IMR-90 (cell line): ENCODE measurements around the gene ZNF574. TPM values are rescaled to one million over a fixed set of nuclear protein-coding genes. Genes with fewer than 3 reads are reported as not detected.

Experiments used
- ATAC-seq: fragments of 200-7000 bp; cut with Tn5 transposase; 2 replicates; pipeline ENCODE4 v1.9.1; 2020; ENCODE audit warnings: low read depth, mild to moderate bottlenecking, moderate library complexity
- BruUV-seq: library from RNA; stranded (reverse); fragments of 400-500 nt; replicated peaks from 2 replicates; lab custom pipeline; 2021; lab: Mats Ljungman, UMichigan
- CTCF ChIA-PET: fragments of 300-600 bp; formaldehyde crosslinking; extraction: SDS; loops from one replicate; lab custom pipeline; 2021; ENCODE audit warnings: antibody characterized with exemption; lab: Yijun Ruan, JAX
- POLR2A ChIA-PET: fragments of 300-600 bp; sonication (Branson Sonifier 250); formaldehyde crosslinking; loops from one replicate; lab custom pipeline; 2022; ENCODE audit warnings: antibody characterized with exemption; ENCODE audit not compliant: unreplicated experiment; lab: Charles Lee
- DNase-seq: peaks from one replicate; pipeline ENCODE4 v3.0.0; 2013
- H2AFZ ChIP-seq: replicated peaks from 2 replicates; pipeline ENCODE3; 2013; ENCODE audit warnings: low read length, mild to moderate bottlenecking; ENCODE audit not compliant: poor library complexity
- H2AK5ac ChIP-seq: 2 replicates; pipeline ENCODE4 v1.6.1; 2013; ENCODE audit warnings: low read depth, low read length, inconsistent platforms
- H2AK9ac ChIP-seq: replicated peaks from 2 replicates; pipeline ENCODE3; 2013; ENCODE audit warnings: mild to moderate bottlenecking, low read depth, low read length, moderate library complexity; ENCODE audit not compliant: poor library complexity
- H2BK120ac ChIP-seq: 2 replicates; pipeline ENCODE4 v1.6.1; 2013; ENCODE audit warnings: low read depth, low read length, inconsistent platforms
- H2BK15ac ChIP-seq: 3 replicates; pipeline ENCODE4 v1.6.1; 2013; ENCODE audit warnings: low read depth, low read length, inconsistent platforms
- H2BK20ac ChIP-seq: 2 replicates; pipeline ENCODE4 v1.6.1; 2013; ENCODE audit warnings: low read depth, mild to moderate bottlenecking, inconsistent platforms, low read length, moderate library complexity
- H2BK5ac ChIP-seq: 2 replicates; pipeline ENCODE4 v1.6.1; 2013; ENCODE audit warnings: mild to moderate bottlenecking, low read depth, low read length, inconsistent platforms; ENCODE audit not compliant: poor library complexity, severe bottlenecking
- H3K14ac ChIP-seq: replicated peaks from 2 replicates; pipeline ENCODE4 v1.6.1; 2013; ENCODE audit warnings: low read depth, low read length, inconsistent platforms
- H3K18ac ChIP-seq: 2 replicates; pipeline ENCODE4 v1.6.1; 2013; ENCODE audit warnings: low read depth, low read length, control low read depth
- H3K23ac ChIP-seq: 2 replicates; pipeline ENCODE4 v1.6.1; 2013; ENCODE audit warnings: low read depth, low read length, inconsistent platforms
- H3K27ac ChIP-seq: 2 replicates; pipeline ENCODE4 v1.5.1; 2013; ENCODE audit warnings: mild to moderate bottlenecking, control low read depth, low read length; ENCODE audit not compliant: insufficient read depth
- H3K27me3 ChIP-seq: 2 replicates; pipeline ENCODE4 v1.6.1; 2013; ENCODE audit warnings: low read length; ENCODE audit not compliant: control insufficient read depth, insufficient read depth
- H3K36me3 ChIP-seq: 2 replicates; pipeline ENCODE4 v1.6.1; 2013; ENCODE audit warnings: low read length, mixed read lengths; ENCODE audit not compliant: control insufficient read depth, insufficient read depth
- H3K4ac ChIP-seq: 2 replicates; pipeline ENCODE4 v1.6.1; 2013; ENCODE audit warnings: low read depth, low read length, inconsistent platforms
- H3K4me1 ChIP-seq: 2 replicates; pipeline ENCODE4 v1.6.1; 2013; ENCODE audit warnings: low read length, mixed read lengths; ENCODE audit not compliant: control insufficient read depth, insufficient read depth
- H3K4me2 ChIP-seq: 2 replicates; pipeline ENCODE4 v1.6.1; 2013; ENCODE audit warnings: low read depth, mild to moderate bottlenecking, control low read depth, low read length, moderate library complexity
- H3K4me3 ChIP-seq: 2 replicates; pipeline ENCODE4 v1.5.1; 2013; ENCODE audit warnings: low read depth, mild to moderate bottlenecking, control low read depth, low read length, moderate library complexity; ENCODE audit not compliant: insufficient read depth
- H3K56ac ChIP-seq: 2 replicates; pipeline ENCODE4 v1.6.1; 2013; ENCODE audit warnings: low read length, inconsistent platforms; ENCODE audit not compliant: insufficient read depth; ENCODE audit errors: extremely low read depth
- H3K79me1 ChIP-seq, 2 experiments: 2 replicates each; pipeline ENCODE4 v1.6.1; 2013; ENCODE audit warnings: low read length in 2 of 2, inconsistent platforms in 1 of 2, low read depth in 1 of 2
- H3K9ac ChIP-seq: 2 replicates; pipeline ENCODE4 v1.6.1; 2013; ENCODE audit warnings: low read depth, low read length, control low read depth
- H3K9me1 ChIP-seq: 2 replicates; pipeline ENCODE4 v1.6.1; 2013; ENCODE audit warnings: low read length, inconsistent platforms; ENCODE audit not compliant: insufficient read depth
- H3K9me3 ChIP-seq: 2 replicates; pipeline ENCODE4 v1.6.1; 2013; ENCODE audit warnings: low read length; ENCODE audit not compliant: control insufficient read depth, insufficient read depth
- H4K20me1 ChIP-seq: 2 replicates; pipeline ENCODE4 v1.6.1; 2013; ENCODE audit warnings: low read length, inconsistent platforms; ENCODE audit not compliant: insufficient read depth
- H4K5ac ChIP-seq: 2 replicates; pipeline ENCODE4 v1.6.1; 2013; ENCODE audit warnings: mild to moderate bottlenecking, low read depth, low read length, control low read depth
- H4K8ac ChIP-seq, 2 experiments: 2 replicates each; pipeline ENCODE4 v1.6.1; 2013; ENCODE audit warnings: low read depth in 2 of 2, low read length in 2 of 2, control low read depth in 1 of 2, inconsistent platforms in 1 of 2
- H4K91ac ChIP-seq: 2 replicates; pipeline ENCODE4 v1.6.1; 2013; ENCODE audit warnings: low read depth, low read length, inconsistent platforms; ENCODE audit not compliant: insufficient read depth
- BHLHE40 ChIP-seq: fragments of 150-350 bp; IDR thresholded peaks from 2 replicates; pipeline ENCODE4 v1.6.1; 2016; ENCODE audit warnings: mild to moderate bottlenecking, low read depth, low read length
- CEBPB ChIP-seq: IDR thresholded peaks from 2 replicates; pipeline ENCODE4 v1.6.1; 2012; ENCODE audit warnings: low read depth, low read length, improper control_type of control experiment
- CHD1 ChIP-seq: IDR thresholded peaks from 2 replicates; pipeline ENCODE4 v1.6.1; 2012; ENCODE audit warnings: low read depth, low read length, improper control_type of control experiment
- CTCF ChIP-seq: conservative IDR thresholded peaks from 2 replicates; pipeline ENCODE4 v1.5.1; 2012; ENCODE audit warnings: mild to moderate bottlenecking, low read depth, low read length, improper control_type of control experiment
- ELK1 ChIP-seq: fragments of 150-350 bp; IDR thresholded peaks from 2 replicates; pipeline ENCODE4 v1.6.1; 2016; ENCODE audit warnings: low read depth, mild to moderate bottlenecking, low read length, moderate library complexity, borderline replicate concordance
- FOS ChIP-seq: fragments of 150-350 bp; IDR thresholded peaks from 2 replicates; pipeline ENCODE4 v1.6.1; 2016; ENCODE audit warnings: low read depth, low read length
- MAFK ChIP-seq: IDR thresholded peaks from 2 replicates; pipeline ENCODE4 v1.6.1; 2012; ENCODE audit warnings: low read depth, low read length, improper control_type of control experiment
- MAZ ChIP-seq: IDR thresholded peaks from 2 replicates; pipeline ENCODE4 v1.6.1; 2012; ENCODE audit warnings: low read depth, mild to moderate bottlenecking, low read length, improper control_type of control experiment, moderate library complexity, borderline replicate concordance
- NFE2L2 ChIP-seq: fragments of 150-350 bp; IDR thresholded peaks from 2 replicates; pipeline ENCODE4 v1.6.1; 2016; ENCODE audit warnings: low read depth, mild to moderate bottlenecking, low read length
- POLR2A ChIP-seq: IDR thresholded peaks from 2 replicates; pipeline ENCODE4 v1.6.1; 2012; ENCODE audit warnings: mild to moderate bottlenecking, low read depth, low read length
- RAD21 ChIP-seq: IDR thresholded peaks from 2 replicates; pipeline ENCODE4 v1.6.1; 2012; ENCODE audit warnings: low read length, improper control_type of control experiment
- RFX5 ChIP-seq: IDR thresholded peaks from 2 replicates; pipeline ENCODE4 v1.8.0; 2012; ENCODE audit warnings: low read depth, mild to moderate bottlenecking, low read length, moderate library complexity
- USF2 ChIP-seq: fragments of 150-350 bp; IDR thresholded peaks from 2 replicates; pipeline ENCODE4 v1.6.1; 2017; ENCODE audit warnings: mild to moderate bottlenecking, antibody characterized with exemption, low read length, low read depth
- WGBS, 2 experiments: methylation state at CpG; one replicate each; pipeline versions ENCODE4 v1.1.5 to v1.1.7; 2013; ENCODE audit warnings: missing lambda C conversion rate in 2 of 2; ENCODE audit not compliant: insufficient read length in 1 of 2; ENCODE audit errors: extremely low coverage in 2 of 2; 5-methylcytosine and 5-hydroxymethylcytosine counted together
- dilution Hi-C: fragments of 300-500 bp; cut with HindIII; formaldehyde crosslinking; loops from one replicate; pipeline ENCODE4 v1.14.3; 2018; ENCODE audit warnings: low sequenced_read_pairs; ENCODE audit not compliant: unreplicated experiment
- in situ Hi-C: fragments of 300-500 bp; cut with MboI; formaldehyde crosslinking; loops from 3 replicates; pipeline ENCODE4 v1.14.3; 2019; ENCODE audit warnings: low sequenced_read_pairs, inconsistent platforms, mixed read lengths
- intact Hi-C: fragments of 100-400 bp; cut with micrococcal nuclease; formaldehyde crosslinking; loops from 2 replicates; pipeline ENCODE4 v1.10.0; 2022
- polyA plus RNA-seq, 3 experiments: library from polyadenylated mRNA; depleted of rRNA; stranded (reverse); fragments of >200 nt; gene quantifications; 2 replicates each; pipeline ENCODE4 v1.2.3, GENCODE V29; 2012; ENCODE audit warnings: low replicate concordance in 1 of 3
- total RNA-seq: library from RNA; depleted of rRNA; stranded (reverse); fragments of >200 nt; gene quantifications from 2 replicates; pipeline ENCODE4 v1.2.3, GENCODE V29; 2012

The ZNF574 gene
- total and polyA plus RNA-seq, 2 of the 4 experiments (the other 2 are of a cell fraction), result 8.1 to 14.1 TPM

- no TSS peak for BruUV-seq
- Histone ChIP-seq H3K4me1 (no peaks in the 10 kb centered on the region), H3K4ac (no peak overlapping the region), H4K91ac (no peak overlapping the region), H3K27me3 (peaks cover 57% of the 10 kb centered on the region), H2AK9ac (no peak overlapping the region), H3K79me1 (no peaks in the 10 kb centered on the region), H2BK5ac (no peak overlapping the region), H3K36me3 (no peaks in the 10 kb centered on the region), H3K9me1 (no peaks in the 10 kb centered on the region), H2BK20ac (no peak overlapping the region), H3K27ac (no peak overlapping the region), H2AK5ac (no peak overlapping the region), H3K4me3 (no peak overlapping the region), H4K5ac (no peak overlapping the region), H2AFZ (no peak overlapping the region), H4K8ac (no peak overlapping the region), H2BK120ac (no peak overlapping the region), H3K56ac (no peak overlapping the region), H3K9me3 (no peaks in the 10 kb centered on the region), H3K9ac (no peak overlapping the region), H3K14ac (no peak overlapping the region), H3K18ac (no peak overlapping the region), H3K23ac (no peak overlapping the region), H2BK15ac (no peak overlapping the region), H4K20me1 (no peaks in the 10 kb centered on the region), H3K4me2 (no peak overlapping the region)
- no peak for ATAC-seq
- ChIA-PET POLR2A (no interaction called here), CTCF (no interaction called here)
- dilution Hi-C loops, result no loop called here
- 22% methylated on average over 5 of the region's 29 CpGs; no CpG with 5 or more reads in 1 of the 2 experiments for WGBS, 2 experiments
- in situ Hi-C loops, result no loop called here
- no peak for DNase-seq
- intact Hi-C loops, result no loop called here
- TF ChIP-seq RAD21 (no peak), USF2 (no peak), BHLHE40 (no peak), MAZ (no peak), FOS (no peak), CHD1 (no peak), MAFK (no peak), CTCF (no peak), POLR2A (no peak), RFX5 (no peak), NFE2L2 (no peak), CEBPB (no peak), ELK1 (no peak)
Measured at GRCh38 chr19:42068756-42069571, 7.0 kb upstream of the ZNF574 start.
